Smooth muscle cell (in vitro differentiated cells): ENCODE results near the gene CST1. TPM values are rescaled to one million over a fixed set of nuclear protein-coding genes. Genes with fewer than 3 reads are reported as not detected.
"Not testable (repeated sequence)": the region's sequence is repeated elsewhere in the genome, so short reads cannot be mapped to it uniquely, and the experiment has no call there.

Experiments
- DNase-seq: peaks from one replicate; lab custom pipeline; 2025; ENCODE audit not compliant: unreplicated experiment; lab: John Stamatoyannopoulos, UW
- H2AFZ ChIP-seq: fragments of 200-600 bp; sonication (generic); 2 replicates; pipeline ENCODE4 v1.6.0; 2016; ENCODE audit warnings: antibody characterized with exemption, low read depth, mild to moderate bottlenecking
- H3F3A ChIP-seq: fragments of 200-600 bp; sonication (generic); 2 replicates; pipeline ENCODE4 v1.6.0; 2017; ENCODE audit warnings: antibody characterized with exemption, low read depth
- H3K27ac ChIP-seq: fragments of 200-600 bp; sonication (generic); 2 replicates; pipeline ENCODE4 v1.5.1; 2016; ENCODE audit warnings: low read depth, mild to moderate bottlenecking
- H3K27me3 ChIP-seq: fragments of 200-600 bp; sonication (generic); 2 replicates; pipeline ENCODE4 v1.6.1; 2016; ENCODE audit warnings: low read depth, mild to moderate bottlenecking
- H3K36me3 ChIP-seq: fragments of 200-600 bp; sonication (generic); 2 replicates; pipeline ENCODE4 v1.5.1; 2016; ENCODE audit warnings: low read depth
- H3K4me1 ChIP-seq: fragments of 200-600 bp; sonication (generic); 2 replicates; pipeline ENCODE4 v1.5.1; 2016; ENCODE audit warnings: low read depth
- H3K4me2 ChIP-seq: fragments of 200-600 bp; sonication (generic); 2 replicates; pipeline ENCODE4 v1.6.0; 2016; ENCODE audit warnings: mild to moderate bottlenecking
- H3K4me3 ChIP-seq: fragments of 200-600 bp; sonication (generic); 2 replicates; pipeline ENCODE4 v1.5.1; 2016; ENCODE audit warnings: mild to moderate bottlenecking
- H3K79me2 ChIP-seq: fragments of 200-600 bp; sonication (generic); 2 replicates; pipeline ENCODE4 v1.6.0; 2016; ENCODE audit warnings: low read depth, mild to moderate bottlenecking
- H3K9ac ChIP-seq: fragments of 200-600 bp; sonication (generic); 2 replicates; pipeline ENCODE4 v1.6.0; 2016; ENCODE audit warnings: low read depth
- H3K9me3 ChIP-seq: fragments of 200-600 bp; sonication (generic); replicated peaks from 2 replicates; pipeline ENCODE4 v1.5.1; 2016; ENCODE audit warnings: low read depth
- H4K20me1 ChIP-seq: fragments of 200-600 bp; sonication (generic); 2 replicates; pipeline ENCODE4 v1.6.0; 2016; ENCODE audit warnings: low read depth
- CTCF ChIP-seq: fragments of 200-600 bp; sonication (generic); IDR thresholded peaks from 2 replicates; pipeline ENCODE4 v1.5.1; 2017; ENCODE audit warnings: borderline replicate concordance, mild to moderate bottlenecking, antibody characterized with exemption; ENCODE audit not compliant: insufficient read depth, poor library complexity, severe bottlenecking
- WGBS: methylation state at CpG from one replicate; pipeline ENCODE4 v1.1.7; 2016; ENCODE audit warnings: low lambda C conversion rate; 5-methylcytosine and 5-hydroxymethylcytosine counted together
- polyA plus RNA-seq: library from polyadenylated mRNA; unstranded; fragments of >200 nt; fragmentation: Nextera tagmentation; extraction: Ambion mirVana; gene quantifications from 2 replicates; pipeline ENCODE4 v1.2.1, GENCODE V29; 2016
- total RNA-seq: library from RNA; depleted of rRNA; stranded (reverse); fragments of >200 nt; gene quantifications from 2 replicates; pipeline ENCODE4 v1.2.3, GENCODE V29; 2014

CST1 gene
- total and polyA plus RNA-seq, 2 experiments from 2014 or later = 1.9 to 9.3 TPM

- TF ChIP-seq CTCF = no peak
- 80% methylated on average over 5 of the region's 5 CpGs for WGBS
Observed at GRCh38 chr20:23765578-23765977, 14.8 kb upstream of the CST1 start.

GRCh38 chr20:23764630-23765029 lies 13.9 kb upstream of the CST1 start:
- not testable (repeated sequence) for H3K79me2 ChIP-seq, H3K4me3 ChIP-seq, H3K36me3 ChIP-seq, H3K27ac ChIP-seq, DNase-seq, H3K9ac ChIP-seq, H3F3A ChIP-seq, H3K9me3 ChIP-seq, H3K27me3 ChIP-seq, H3K4me1 ChIP-seq, H4K20me1 ChIP-seq, H2AFZ ChIP-seq, H3K4me2 ChIP-seq
- 23% methylated on average over 2 of the region's 2 CpGs for WGBS

More at GRCh38 chr20:23765578-23765977, 14.8 kb upstream of the CST1 start:
- Histone ChIP-seq H3K27me3 (no peaks in the 10 kb centered on the region), H3K4me2 (no peak overlapping the region), H3F3A (no peaks in the 10 kb centered on the region), H3K27ac (no peak overlapping the region), H3K4me1 (no peaks in the 10 kb centered on the region), H3K9me3 (no peaks in the 10 kb centered on the region), H3K36me3 (no peaks in the 10 kb centered on the region), H3K4me3 (no peak overlapping the region), H3K9ac (no peak overlapping the region), H2AFZ (no peak overlapping the region), H3K79me2 (no peaks in the 10 kb centered on the region), H4K20me1 (no peaks in the 10 kb centered on the region)
- no peak for DNase-seq

DNA sequence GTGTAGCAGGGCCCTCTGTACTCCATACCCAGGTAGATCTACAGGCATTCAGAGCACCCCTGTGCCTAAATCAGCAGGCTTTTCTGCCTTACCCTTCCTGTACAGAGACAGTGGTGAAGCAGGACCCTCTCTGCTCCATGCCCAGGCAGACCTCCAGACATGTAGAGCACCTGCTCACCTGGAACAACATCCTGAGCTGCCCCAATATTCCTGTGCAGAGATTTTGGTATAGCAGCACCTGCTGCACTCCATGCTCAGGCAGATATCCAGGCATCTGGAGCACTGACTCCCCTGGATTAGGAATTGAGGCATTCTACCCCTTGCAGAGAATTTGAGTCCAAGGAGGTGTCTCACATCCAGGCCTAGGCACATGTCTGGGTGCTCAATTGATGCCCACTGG lies 12.6 kb upstream of the CST1 start:
- Histone ChIP-seq H3F3A (no peaks in the 10 kb centered on the region), H3K9ac (no peak overlapping the region), H4K20me1 (no peaks in the 10 kb centered on the region), H3K27ac (no peak overlapping the region), H3K27me3 (no peaks in the 10 kb centered on the region), H2AFZ (no peak overlapping the region), H3K4me2 (no peak overlapping the region), H3K4me3 (no peak overlapping the region), H3K79me2 (no peaks in the 10 kb centered on the region), H3K9me3 (no peaks in the 10 kb centered on the region), H3K36me3 (no peaks in the 10 kb centered on the region), H3K4me1 (no peaks in the 10 kb centered on the region)
- TF ChIP-seq CTCF = no peak
- no peak for DNase-seq

DNA sequence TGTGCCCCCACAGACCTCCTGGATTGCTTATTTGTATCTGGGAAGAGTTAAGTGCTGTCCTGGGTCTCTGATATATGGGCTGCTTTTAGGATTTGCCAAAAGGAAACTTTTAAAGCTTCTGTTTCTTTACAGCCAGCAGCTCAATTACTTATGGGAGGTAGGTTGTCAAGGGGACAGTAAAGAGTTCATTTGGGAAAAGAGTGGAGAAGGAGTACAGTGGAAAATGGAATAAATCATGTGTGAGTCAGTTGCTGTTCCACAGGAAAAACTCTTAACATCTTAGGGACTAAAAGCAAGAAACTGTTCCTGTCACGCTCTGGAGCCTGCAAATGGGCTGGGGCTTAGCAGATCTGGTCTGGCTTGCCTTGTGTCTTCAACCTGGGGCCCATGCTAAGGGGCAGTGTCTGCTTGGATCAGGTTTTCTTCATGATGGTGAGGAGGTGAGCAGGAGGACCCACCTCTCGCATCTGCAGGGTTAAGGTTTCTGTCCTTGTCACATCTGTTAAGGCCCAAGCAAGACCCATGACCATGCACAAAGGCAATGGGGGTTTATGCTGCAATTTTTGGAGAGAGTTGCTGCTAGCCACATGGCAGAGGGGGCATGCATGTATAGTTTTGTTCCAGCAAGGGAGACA lies 8.7 kb upstream of the CST1 start:
- no peaks in the 10 kb centered on the region for H3K27me3 ChIP-seq
- H3K36me3 ChIP-seq = no peaks in the 10 kb centered on the region
- H3K4me1 ChIP-seq = no peaks in the 10 kb centered on the region
- 40% methylated on average over 2 of the region's 2 CpGs for WGBS
- no peak for TF ChIP-seq CTCF
- H3F3A ChIP-seq = no peaks in the 10 kb centered on the region
- no peaks in the 10 kb centered on the region for H3K9me3 ChIP-seq
- no peak overlapping the region for H2AFZ ChIP-seq
- H3K4me3 ChIP-seq = no peak overlapping the region
- no peak for DNase-seq
- H3K79me2 ChIP-seq = no peaks in the 10 kb centered on the region
- H3K4me2 ChIP-seq = no peak overlapping the region
- no peaks in the 10 kb centered on the region for H4K20me1 ChIP-seq
- H3K9ac ChIP-seq = no peak overlapping the region
- no peak overlapping the region for H3K27ac ChIP-seq

GRCh38 chr20:23756792-23757191 lies 6.1 kb upstream of the CST1 start:
- H3K4me3 ChIP-seq, H3K4me1 ChIP-seq, DNase-seq, H4K20me1 ChIP-seq, H3K27ac ChIP-seq, H2AFZ ChIP-seq, H3K9ac ChIP-seq, H3K27me3 ChIP-seq, H3K4me2 ChIP-seq, H3F3A ChIP-seq, H3K9me3 ChIP-seq, H3K36me3 ChIP-seq, H3K79me2 ChIP-seq: not testable (repeated sequence)
- WGBS = 22% methylated on average over 3 of the region's 3 CpGs

DNA sequence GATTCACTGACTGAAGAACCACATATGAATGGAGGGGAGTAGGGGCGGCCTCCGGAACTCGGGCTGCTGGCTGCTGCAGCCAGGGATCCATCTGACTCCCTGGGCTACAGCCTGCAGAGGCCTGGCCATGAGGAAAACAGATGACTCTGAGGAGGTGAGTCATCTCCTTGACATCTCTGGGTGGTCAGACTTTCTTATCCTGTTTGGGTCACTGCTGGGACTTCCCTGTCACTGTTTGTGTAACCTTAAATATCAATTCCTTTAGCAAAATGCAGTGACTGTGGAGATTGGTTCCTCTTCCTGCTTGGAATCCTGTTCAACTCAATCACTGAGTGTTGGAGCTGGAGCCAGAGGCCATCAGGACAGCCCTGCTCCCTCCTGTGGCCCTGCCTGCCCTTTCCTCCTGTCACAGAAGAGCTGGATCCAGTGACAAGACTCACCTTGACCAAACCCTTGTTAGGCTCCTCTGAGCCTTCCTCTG lies 4.4 kb upstream of the CST1 start:
- not testable (repeated sequence) for H2AFZ ChIP-seq, H3K4me3 ChIP-seq, H3K27me3 ChIP-seq, H4K20me1 ChIP-seq, DNase-seq, H3K79me2 ChIP-seq, H3K4me1 ChIP-seq, H3K36me3 ChIP-seq, H3K9me3 ChIP-seq, H3F3A ChIP-seq
- Histone ChIP-seq H3K9ac (peak overlapping the region; percentile 73), H3K4me2 (peak overlapping the region; percentile 55), H3K27ac (peak overlapping the region; percentile 80)
- 17% methylated on average over 3 of the region's 3 CpGs for WGBS
